Activated naive CD4-positive, alpha-beta T cell (primary cell): ENCODE data around the gene MAML3.

Experiments used
- DNase-seq, 4 experiments: peaks; one replicate each; lab custom pipeline; 2025; lab: John Stamatoyannopoulos, UW

Gene MAML3

DNA sequence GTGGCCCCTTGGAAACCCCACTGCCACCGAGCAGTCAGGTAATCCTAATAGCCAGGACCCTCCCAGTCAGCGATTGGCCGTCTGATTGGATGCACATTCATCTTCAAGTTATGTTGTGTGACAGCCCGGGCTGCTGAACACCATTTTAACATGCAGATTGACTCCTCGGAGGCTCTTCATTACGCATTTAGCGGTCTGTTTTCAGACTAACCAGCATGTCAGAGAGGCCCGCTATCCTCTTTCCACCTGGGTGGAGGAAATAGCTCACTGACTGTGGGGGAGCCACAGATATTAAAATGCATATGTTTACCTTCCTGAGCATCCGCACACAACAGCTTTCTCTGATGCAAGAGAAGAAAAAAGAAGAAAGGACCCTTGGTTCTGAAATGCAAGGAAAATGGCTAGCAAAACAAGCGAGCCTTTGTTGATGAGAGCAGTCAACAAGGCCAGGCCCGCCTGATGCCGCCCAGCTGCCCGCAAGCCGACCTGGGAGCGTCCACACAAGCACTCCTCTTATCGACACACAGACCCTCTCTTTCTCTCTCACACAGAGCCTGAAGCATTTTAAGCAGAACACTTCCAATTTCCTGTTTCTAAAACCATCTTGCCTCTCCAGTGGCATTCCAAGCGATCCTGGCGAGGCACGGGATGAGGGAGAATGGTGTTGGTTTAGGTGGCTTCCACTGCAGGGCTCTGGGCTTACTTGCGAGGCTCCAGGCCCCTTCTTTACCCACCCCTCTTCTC is 370.1 kb downstream of the MAML3 start:
- DNase-seq, result no peak

DNA sequence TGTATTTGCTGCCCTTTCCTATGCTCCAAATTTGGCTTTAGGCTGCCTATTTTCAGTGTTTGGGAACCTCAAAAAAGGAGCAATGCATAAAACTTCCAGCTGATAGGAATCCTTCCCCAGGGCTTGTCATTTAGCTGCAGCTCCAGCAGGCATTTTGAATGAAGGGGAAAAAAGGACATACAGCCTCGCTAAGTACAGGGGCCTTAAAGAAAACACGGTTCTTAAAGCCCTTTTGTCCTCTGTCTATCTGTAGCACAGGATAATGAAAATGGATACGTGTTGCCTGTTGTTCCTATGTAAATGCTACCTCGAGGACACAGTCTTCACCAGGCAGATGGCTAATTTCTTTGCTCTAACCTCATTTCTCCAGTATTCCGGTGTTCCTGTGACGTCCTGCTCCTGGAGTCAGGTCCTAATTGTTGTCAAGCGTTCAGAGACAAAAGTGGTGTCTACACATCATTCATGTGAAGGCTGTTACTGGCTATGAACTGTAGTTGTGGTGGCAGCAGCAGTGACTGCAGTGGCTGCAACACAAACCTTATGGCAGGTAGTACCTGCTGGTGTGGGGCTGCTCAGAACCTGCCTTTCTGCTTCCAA is 371.0 kb downstream of the MAML3 start:
- no peak for DNase-seq

DNA sequence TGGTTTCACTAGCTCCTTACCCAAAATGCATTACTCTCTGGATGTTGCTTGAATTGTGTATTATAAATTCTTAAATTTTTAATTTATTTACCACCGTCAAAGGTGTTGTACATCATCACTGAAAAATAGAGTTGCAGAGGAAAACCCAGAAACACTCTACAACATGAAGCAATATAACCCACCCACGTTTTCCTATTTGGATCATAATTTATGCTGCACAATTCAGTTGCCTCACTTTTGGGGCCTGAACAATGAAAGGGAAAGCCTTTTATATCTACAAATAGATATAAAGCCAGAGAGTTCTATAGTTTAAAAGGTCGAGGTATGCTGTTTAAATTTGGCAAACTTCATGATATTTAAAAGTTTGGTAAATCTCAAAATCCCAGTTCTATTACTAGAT is 372.9 kb downstream of the MAML3 start:
- DNase-seq, result no peak

DNA sequence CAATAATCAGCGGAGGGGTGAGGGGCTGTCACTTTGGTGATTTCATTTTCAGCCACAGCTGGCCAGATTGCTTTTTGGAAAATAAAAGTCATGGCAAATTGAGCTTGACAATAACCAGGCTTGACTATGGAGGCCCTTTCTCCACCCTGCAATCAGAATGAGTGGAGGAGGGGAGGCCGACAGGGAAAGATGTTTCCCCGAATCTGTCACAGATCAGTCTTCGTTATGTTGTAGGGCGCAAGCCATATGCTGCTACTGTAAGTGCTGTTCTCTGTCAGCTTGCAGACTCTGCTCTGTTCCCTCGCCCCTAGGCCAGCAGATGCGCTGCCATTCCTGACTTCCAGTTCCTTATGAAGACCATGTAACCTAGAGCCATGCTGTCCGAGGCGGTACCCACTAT is 374.3 kb downstream of the MAML3 start:
- no peak for DNase-seq

DNA sequence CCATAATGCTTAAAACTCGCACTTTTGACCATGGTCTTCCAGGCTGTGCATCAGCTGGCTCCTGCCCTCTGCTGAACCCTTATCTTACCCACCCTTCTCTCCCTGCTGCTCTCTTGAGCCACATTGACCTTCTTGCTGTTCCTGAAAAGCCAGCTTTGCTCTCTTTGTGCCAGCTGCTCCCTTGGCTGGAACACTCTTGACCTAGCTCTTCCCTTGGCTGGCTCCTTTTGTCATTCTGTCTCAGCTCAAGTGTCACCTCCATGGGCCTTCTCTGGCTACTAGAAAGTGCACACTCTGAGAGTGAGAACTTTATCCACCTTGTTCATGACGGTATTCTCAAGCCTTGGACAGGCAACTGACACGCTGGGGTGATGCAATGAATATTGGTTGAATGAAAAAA is 376.2 kb downstream of the MAML3 start:
- DNase-seq, result no peak

DNA sequence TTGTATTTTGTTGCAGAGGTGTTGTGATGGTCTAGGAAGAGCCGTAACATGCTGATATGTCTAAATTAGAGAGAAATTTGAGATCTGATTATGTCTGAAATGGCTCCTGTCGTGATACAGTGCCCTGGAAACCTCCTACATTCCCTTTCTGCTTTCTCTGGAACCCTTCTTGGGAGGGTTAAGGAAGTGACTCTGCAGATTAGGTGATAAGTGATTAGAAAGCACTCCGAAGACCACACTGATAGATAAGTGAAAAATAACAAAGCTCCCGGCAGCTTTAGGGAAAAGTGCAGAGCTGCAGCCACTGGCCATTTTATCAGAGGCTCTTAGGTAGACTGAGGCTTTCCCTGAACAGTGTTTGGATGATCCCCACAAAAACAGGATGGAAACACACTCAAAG is 377.7 kb downstream of the MAML3 start:
- DNase-seq, result no peak

DNA sequence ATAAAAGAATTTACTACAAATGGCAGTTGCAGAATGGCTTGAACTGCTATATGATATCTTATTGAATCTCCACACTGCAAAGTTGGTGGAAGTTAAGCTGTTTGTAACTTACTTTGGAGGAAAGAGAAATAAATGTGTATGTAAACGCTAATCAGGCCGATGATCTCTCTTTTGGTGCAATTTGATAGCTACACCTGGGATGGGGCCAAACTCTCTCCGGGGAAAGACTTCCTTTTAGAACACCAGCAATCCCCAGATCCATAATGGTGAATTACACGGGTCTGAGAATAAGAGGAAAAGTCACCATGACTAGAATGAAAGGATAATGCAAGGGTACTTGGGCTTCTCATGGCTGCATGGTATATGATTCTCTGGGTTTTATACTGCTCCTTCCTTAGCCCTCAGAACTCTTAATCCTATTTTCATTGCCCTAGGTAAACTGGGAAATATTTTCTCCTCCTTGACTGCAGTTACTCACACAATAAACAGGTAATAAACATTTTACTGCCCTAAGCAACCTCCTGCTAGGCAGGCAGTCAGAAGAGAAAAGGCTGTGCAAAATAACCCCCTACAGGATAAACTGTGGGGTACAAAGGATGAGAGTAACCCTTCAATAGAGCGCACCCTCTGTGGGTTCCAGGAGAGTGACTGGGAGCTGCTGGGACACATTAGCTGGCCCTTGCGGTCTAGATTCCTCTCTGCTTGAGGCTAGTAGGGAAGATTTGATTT is 379.1 kb downstream of the MAML3 start:
- DNase-seq, result no peak

DNA sequence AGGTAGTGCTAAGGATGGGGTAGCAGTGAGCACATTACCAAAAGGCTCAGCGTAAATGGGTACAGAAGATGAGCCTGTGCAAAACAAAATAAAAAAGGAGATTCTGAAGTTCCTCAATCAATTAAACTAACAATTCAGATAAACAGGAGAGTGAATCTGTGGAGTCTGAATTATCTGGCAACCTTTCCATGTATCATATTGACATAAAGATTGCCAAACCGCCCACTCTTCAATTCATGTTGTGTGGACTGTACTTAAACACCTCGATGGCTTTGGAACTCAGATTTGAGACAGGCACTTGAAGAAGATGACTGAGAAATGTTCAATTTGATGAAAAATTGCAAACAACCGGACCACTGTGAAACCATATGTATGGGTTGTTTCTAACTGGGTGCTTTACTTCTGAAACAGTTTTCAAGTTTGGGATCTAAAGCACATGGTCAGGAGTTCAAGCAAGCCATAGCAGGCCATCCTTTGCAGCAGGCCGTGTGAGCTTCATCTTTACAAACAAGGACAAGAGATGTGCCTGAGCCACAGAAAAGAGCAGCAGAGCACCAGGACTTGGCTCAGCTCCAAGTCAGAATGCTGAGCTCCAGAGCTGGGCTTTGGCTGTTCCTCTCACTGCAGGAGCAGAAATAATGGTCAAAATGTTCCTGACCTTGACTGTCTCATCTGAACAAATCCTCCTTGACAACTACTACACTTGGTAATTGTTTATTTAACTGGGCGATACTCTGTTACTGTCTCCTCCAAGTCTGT is 380.2 kb downstream of the MAML3 start:
- DNase-seq, result no peak

DNA sequence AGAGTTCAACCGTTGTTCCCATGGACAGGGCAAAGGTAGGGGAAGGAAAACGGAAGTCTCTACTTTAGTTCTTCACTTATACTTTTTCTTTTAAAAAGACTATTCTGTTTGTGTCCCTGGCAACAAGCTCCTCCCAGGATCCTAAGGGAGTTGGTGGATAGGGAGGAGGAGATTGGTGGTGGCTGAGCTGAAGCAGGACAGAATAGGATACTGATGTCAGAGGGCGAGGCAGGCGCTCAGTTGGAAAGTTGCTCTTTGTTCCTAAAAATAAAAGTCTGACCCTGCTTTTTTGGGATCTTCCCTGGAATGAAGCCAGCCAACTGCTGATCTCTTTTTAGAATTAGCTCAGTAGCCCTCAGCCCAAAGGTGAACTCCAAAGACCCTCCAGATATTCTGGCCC is 383.6 kb downstream of the MAML3 start:
- DNase-seq, result no peak

DNA sequence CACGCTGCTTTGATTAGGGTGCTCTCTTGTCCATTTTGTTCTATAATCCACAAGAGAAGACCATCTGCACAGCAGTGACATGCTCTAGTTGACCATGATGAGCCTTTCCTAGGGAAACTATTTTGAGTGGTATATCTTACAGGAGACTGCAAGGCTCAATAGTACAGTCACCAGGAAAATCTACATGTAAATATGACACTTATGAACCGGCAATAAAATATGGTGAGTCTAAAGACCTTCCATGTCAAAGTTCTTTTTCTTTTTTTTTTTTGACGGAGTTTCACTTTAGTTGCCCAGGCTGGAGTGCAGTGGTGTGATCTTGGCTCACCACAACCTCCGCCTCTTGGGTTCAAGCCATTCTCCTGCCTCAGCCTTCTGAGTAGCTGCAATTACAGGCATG is 384.6 kb downstream of the MAML3 start:
- DNase-seq, result no peak

DNA sequence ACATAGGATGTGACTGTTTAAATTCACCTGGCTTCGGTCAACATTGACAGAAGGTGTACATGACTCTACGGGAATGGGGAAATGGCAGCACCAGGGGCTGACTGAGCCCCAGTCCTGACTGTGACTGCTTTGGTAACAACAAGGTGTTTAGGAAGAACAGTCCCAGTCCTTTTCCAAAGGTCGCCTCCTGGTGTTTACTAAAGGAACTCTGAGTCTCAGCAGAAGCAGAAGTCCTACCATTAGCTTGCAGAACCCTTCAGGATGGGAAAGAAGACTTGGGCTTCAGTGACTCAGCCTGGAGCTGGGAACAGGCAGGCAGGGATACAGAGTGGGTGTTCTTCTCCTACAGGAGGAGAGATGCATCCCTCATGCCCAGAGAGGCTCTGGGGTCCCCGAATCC is 385.1 kb downstream of the MAML3 start:
- no peak for DNase-seq

DNA sequence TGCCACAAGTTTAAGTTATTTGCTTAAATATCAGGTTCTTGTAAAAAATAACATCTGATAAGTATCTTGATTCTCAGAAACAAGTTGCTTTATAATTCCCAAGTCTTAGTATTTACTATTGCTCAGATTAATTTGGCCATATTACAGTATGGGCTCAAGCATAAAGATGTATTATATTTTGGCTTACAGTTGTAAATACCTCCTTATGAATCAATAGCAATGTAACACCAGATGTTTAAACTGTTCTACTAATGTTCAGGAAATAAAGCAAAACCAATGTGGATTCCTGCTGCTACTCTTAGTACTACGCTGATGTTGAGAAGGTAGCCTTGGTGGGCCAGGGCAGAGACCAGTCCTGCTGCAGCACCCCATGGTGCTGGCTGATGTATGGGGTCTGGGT is 385.6 kb downstream of the MAML3 start:
- no peak for DNase-seq

DNA sequence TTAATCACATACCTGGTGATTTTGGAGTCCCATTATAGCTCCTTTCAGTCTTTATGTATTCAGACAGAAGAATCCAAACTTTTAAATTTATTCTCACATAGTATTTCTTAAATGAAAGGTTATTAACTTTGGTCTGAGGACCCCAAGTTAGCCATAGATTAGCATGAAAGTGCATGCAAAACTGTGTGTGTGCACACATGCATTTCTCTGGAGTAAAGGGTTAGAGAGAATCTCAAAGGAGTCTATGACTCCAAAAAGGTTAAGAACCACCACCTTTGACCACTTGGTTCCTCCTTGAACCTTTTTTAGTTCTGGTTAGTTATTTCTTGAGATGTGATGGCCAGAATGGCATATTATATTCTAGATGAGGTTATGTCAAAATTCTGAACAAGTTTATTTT is 386.4 kb downstream of the MAML3 start:
- DNase-seq, result no peak

DNA sequence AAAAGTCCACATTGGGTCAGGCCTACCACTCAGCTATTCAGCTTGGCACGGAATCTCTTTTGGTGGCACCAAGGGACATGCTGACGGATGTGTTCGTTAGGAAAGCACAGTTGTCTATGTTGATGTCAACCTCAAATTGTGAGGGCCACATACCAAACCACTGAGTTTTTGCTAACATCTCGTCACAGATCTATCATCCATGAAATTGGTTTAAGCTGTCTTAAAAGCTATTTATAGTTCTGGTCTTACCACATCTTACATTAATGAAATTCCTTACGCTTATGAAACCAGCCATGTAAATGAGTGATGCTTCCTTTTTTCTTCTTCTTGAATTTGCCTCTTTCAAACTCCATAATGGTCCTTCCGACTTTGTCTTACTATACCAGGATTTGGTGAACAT is 386.8 kb downstream of the MAML3 start:
- no peak for DNase-seq

DNA sequence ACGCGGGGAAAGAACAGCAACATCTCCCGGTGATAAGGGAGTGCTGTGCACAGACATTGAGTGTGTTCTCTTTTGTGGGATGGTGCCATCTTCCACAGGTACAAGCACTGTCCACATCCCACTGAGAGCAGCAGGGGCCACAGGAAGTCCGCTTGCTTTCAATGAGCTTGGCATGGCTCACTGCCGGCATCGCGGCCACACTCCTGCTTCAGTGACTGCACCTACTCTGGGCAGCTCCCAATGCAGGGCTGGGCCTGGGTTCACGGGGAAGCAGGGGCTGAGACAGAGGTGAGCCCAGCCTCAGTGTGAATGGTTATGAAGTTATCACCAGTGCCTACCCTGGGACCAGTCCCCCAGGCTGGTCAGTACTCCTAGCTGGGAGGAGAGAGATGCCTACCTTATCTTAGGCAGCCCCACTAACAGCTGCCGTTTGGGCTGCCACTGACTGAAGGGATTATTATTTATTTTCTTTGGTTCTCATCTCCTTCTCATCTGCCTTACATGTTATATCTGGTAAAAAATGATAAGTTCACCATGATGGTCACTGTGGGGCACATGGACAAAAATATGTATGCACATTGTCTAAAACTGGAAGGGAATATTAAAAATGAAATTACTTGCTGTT is 389.2 kb downstream of the MAML3 start:
- no peak for DNase-seq

DNA sequence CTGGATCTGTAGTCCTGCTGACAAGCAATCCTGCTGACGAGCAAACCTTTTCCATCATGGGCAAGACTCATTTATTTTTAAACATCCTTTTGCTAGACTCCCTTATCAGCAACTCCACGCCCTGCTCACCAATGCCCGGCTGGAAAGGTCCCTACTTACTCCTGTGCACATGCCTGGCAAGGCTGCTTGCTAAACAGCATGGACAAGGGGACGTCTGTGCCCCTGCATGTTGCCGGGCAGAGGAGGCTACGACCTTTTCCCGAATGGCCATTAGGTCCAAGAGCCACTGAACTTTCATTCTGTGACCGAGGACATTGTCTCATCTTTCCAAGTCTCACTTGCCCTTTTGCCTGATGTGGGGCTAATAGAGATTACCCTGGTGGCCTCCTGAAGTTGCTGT is 389.8 kb downstream of the MAML3 start:
- no peak for DNase-seq

DNA sequence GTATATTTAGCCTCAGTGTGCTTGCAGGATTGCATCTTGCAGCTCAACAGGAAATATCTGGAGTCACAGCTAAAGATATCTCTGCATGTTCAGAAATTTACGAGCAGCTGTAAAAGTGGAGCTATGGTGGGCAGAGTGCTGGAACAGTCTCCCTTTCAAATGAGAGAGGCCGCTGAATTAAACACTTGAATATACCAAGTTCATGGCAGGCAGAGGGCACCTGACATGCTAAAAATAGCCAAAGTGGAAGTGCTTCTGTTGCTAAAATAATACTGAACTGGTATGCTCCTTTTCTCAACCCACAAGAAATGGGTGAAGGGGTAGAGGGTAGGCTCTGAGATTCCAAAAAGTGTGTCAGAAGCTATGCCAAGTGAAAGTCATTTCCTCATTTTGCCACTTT is 390.3 kb downstream of the MAML3 start:
- DNase-seq, result no peak

DNA sequence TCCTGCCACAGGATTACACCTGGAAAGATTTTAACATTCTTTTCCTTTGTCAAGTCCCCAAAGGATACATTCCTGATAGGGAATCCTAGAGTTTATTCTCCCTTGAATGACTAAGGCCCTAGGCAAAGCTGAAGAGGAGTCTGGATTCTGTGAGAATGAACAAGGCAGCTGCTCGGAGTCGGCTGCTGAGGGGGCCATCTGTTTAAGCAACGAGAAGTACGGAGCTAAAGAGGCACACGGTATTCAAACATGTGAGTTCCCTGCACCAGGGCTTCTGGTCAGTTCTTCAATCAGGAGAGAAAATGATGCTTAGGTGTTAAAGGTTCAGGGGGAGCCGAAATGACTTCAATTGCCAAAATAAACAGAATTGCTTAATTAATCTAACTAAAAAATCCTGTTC is 390.8 kb downstream of the MAML3 start:
- DNase-seq, result no peak

DNA sequence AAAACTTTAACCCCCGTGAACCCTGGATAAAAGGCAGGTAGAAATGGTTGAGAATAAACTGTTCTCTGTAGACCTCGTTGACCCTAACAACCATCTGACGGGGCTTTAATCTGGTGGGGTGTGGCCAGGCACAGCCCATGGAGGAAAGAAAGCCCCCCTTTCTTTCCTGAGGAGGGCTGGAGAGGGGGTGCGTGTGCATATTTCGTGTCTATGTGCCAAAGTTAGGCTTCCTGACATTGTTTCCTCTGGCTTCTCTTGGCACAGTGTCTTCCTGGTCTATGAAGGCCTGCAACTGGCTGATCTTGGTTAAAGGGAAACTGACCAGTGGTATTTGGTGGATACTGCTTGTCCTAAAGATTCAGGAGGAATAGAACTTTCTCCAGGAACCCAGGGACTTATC is 391.3 kb downstream of the MAML3 start:
- DNase-seq, result no peak

DNA sequence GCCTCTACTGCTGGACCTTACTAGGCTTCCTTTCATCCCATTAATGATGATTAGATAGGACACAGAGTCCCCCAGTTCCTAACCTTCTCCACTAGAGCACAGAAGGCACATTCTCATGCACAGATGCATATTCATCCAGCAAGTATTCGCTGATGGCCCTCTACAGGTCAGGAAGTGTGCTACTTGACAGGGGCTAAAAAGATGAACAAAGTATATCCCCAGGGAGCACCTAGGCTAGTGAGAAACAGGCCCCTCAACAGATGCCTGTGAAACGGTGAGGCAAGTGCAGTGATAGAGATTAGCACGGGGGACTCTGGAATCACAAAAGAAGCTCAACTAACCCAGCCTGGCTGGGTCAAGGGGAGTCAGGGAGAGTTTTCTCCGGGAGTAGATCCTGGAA is 392.5 kb downstream of the MAML3 start:
- no peak for DNase-seq

DNA sequence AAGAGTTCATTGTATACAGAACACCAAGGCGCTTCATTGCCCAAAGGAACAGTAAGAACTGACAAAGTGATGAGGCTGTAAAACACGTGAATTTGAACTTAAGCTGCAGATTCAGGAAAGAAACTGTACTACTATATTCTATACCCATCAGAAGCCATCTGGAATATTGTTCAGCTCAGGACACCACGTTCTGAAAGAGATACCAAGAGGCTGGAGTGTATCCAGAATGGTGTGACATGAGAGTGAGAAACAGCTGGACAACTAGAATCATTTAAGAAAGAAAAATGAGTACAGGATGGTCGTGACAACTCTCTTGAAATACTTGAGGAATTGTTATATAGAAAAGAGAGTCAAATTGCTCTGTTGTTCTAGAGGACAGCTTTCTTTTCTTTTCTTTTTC is 393.4 kb downstream of the MAML3 start:
- no peak for DNase-seq

DNA sequence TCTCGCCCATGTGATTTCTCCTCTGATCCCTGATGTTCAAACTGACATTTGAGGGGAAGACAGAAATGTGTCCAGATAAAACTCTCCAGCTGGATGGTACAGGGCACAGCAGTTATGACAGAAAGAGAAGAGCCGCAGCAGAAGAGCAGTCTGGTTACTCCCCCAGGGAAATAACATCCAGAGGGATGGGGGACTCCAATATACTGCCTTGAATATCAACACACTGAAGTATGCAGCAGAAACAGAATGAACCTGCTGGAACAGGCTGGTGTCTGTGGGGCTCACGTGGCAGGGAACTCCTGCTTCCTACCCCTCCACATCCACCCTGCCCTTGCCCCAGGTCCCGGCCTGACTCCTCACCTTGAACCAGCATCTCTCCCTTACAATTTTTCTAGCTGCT is 394.9 kb downstream of the MAML3 start:
- DNase-seq, result no peak
